Loucy (cell line): Measurements from ENCODE around the gene TMEM248.

ENCODE experiments used
- EZH2phosphoT487 ChIP-seq: fragments of 200-600 bp; IDR thresholded peaks from 2 replicates; pipeline ENCODE4 v1.6.1; 2018; ENCODE audit warnings: antibody characterized with exemption, mild to moderate bottlenecking, moderate library complexity, borderline replicate concordance
- TF ChIP-seq, protein P1 (sequence below): fragments of 200-600 bp; sonication (generic); conservative IDR thresholded peaks from 2 replicates; pipeline ENCODE4 v1.5.1; 2014; ENCODE audit warnings: mild to moderate bottlenecking, antibody characterized with exemption, low read length

DNA sequence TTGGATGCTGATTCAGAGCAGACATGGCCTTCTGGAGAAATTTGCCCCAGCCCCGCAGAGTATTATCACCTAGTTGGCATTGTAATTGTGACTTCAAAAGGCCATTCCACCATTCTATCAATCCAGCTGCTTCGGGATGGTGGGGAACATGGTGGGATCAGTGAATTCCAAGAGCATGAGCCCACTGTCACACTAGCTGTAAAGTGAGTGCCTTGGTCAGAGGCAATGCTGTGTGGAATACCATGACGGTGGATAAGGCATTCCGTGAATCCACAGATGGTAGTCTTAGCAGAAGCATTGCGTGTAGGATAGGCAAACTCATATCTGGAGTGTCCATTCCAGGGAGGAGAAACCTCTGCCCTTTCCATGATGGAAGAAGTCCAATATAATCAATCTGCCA is 13.3 kb upstream of the TMEM248 start:
- TF ChIP-seq, protein P1, sequence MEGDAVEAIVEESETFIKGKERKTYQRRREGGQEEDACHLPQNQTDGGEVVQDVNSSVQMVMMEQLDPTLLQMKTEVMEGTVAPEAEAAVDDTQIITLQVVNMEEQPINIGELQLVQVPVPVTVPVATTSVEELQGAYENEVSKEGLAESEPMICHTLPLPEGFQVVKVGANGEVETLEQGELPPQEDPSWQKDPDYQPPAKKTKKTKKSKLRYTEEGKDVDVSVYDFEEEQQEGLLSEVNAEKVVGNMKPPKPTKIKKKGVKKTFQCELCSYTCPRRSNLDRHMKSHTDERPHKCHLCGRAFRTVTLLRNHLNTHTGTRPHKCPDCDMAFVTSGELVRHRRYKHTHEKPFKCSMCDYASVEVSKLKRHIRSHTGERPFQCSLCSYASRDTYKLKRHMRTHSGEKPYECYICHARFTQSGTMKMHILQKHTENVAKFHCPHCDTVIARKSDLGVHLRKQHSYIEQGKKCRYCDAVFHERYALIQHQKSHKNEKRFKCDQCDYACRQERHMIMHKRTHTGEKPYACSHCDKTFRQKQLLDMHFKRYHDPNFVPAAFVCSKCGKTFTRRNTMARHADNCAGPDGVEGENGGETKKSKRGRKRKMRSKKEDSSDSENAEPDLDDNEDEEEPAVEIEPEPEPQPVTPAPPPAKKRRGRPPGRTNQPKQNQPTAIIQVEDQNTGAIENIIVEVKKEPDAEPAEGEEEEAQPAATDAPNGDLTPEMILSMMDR: no peak
- TF ChIP-seq EZH2phosphoT487: no peak
